Measurements from ENCODE around the gene IQCM.

DNA sequence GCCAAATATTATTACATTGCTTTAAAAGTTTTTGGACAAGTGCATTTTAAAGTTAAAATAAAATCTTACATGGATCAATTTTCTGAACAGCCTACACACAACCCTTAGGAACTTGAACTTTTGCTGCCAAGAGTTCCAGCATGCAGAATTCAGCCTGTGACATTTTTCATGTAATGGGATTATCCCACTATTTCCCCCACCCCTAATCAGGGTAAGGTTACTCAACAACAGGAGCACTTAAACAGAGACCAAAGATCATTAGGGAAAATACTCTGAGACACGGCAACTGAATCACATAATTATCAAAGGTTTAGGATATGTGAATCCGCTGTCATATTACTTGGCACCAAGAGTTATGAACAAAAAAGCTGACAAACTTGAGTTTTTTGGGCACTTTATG, 47.2 kb downstream of the IQCM start:
- TF ChIP-seq, protein P1, sequence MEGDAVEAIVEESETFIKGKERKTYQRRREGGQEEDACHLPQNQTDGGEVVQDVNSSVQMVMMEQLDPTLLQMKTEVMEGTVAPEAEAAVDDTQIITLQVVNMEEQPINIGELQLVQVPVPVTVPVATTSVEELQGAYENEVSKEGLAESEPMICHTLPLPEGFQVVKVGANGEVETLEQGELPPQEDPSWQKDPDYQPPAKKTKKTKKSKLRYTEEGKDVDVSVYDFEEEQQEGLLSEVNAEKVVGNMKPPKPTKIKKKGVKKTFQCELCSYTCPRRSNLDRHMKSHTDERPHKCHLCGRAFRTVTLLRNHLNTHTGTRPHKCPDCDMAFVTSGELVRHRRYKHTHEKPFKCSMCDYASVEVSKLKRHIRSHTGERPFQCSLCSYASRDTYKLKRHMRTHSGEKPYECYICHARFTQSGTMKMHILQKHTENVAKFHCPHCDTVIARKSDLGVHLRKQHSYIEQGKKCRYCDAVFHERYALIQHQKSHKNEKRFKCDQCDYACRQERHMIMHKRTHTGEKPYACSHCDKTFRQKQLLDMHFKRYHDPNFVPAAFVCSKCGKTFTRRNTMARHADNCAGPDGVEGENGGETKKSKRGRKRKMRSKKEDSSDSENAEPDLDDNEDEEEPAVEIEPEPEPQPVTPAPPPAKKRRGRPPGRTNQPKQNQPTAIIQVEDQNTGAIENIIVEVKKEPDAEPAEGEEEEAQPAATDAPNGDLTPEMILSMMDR (IDR thresholded peaks at IDR 0.05), result no peak
- TF ChIP-seq POLR2AphosphoS5 (IDR thresholded peaks at IDR 0.05) (no peak), POLR2A (IDR thresholded peaks at IDR 0.05) (no peak)

All from breast epithelium (tissue), 3 donors.